GM19099 (cell line): ENCODE data around the gene JMJD7.

Source experiments
- POLR2A ChIP-seq: IDR thresholded peaks from 3 replicates; pipeline ENCODE4 v1.6.1; 2011; ENCODE audit warnings: low read depth; ENCODE audit not compliant: insufficient read length; ENCODE audit errors: extremely low read depth

The JMJD7 gene

GRCh38 chr15:41871175-41871905 is 43.4 kb downstream of the JMJD7 start:
- TF ChIP-seq POLR2A: no peak

DNA sequence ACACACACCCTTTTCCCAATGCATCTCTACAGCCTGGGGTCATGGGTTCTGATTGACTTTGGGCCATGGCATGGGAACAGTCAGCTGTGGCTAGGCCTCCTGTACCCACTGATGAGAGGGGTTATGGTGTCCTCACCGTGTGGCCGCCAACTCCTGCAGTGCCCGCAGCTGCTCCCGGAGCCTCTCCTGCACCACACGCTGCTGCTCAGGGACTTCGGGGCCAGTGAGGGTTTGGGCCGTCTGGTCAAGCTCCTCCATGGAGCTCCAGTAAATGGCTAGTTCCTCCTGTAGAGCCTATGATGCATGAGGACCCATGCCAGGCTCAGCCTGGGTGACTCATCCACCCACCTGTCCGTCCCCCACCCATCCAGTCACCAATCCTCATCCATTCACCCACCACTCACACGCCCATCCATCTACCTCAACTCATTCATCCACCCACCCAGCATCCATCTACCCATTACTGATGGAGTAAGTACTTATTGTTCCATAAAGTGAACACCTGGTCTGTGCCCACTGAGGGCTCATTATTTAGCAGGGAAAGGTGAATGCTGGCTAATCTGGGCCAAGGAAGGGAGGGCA is 44.4 kb downstream of the JMJD7 start:
- TF ChIP-seq POLR2A: no peak

DNA sequence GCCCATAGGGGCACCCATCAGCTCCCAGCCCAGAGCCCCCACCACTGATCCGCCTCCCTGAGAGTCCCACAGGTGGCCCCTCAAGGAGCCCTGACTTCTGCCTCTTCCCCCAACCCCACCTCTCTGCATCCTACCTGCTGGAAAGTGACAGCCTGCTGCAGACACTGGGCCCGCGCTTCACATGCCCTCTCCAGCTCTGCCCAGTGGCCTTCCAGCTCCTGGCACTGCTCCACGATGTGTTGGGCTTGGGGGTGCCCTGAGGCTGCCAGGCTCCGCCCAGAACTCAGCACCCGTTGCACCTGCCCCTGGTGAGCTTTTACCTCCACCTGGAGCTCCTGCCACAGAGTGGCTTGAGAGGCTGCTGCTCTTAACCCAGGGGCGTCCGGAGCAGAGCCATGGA is 45.8 kb downstream of the JMJD7 start:
- TF ChIP-seq POLR2A: no peak

DNA sequence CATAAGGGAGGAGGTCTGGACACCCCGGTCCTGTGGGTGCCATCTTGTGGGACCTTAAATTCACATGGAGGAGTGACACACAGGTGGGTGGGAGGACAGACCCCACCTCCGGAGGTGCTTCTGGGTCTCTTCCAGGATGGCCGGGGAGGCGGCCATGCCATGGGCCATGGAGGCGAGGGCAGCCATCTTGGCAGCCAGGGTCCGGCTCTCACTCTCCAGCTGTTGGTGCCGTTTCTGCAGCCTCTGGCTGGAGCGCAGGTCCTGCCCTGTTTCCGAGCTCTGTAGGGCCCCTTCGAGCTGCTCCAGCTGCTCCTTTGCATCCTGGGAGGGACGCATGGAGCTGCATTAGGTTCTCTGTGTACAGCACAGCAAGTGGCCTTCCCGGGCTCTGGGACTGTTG is 46.8 kb downstream of the JMJD7 start:
- TF ChIP-seq POLR2A: no peak

DNA sequence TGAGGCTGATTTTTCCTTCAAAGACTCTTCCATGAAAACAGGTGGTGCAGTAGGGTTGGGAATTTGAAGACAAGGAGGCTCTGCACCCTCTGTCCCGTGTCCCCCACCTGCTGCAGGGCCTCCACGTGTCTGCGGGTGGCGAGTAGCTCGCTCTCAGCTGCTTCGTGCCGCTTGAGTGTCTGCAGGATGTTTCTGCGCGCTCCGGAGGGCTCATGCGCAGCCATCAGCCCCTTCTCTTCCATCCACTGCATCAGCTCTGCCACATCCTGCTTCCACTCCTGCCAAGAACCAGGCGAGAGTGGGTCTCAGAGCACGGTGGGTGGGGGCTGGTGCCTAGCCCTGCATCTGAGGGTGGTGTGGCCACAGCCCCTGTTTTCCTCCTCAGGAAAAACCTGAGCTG is 48.1 kb downstream of the JMJD7 start:
- no peak for TF ChIP-seq POLR2A

DNA sequence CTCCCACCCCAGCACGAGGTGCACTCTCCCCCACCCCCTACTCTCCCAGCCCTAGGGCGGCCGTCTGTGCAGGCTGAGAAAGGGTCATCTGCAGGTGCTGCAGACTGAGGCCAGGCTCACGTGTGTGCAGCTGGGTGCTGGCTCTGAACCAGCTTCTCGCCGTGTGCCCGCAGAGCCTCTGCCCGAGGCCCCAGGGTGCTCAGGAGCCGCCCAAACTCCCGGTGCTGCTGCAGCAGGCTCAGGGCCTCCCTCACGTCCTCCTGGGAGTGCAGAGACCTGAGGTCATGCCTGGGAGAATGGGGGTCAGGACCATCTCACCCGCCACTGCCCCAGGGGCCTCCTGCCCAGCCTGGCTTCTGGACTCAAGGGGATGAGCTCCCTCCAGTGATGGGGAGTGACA is 48.8 kb downstream of the JMJD7 start:
- no peak for TF ChIP-seq POLR2A

GRCh38 chr15:41877631-41878354 is 49.9 kb downstream of the JMJD7 start:
- TF ChIP-seq POLR2A: no peak

DNA sequence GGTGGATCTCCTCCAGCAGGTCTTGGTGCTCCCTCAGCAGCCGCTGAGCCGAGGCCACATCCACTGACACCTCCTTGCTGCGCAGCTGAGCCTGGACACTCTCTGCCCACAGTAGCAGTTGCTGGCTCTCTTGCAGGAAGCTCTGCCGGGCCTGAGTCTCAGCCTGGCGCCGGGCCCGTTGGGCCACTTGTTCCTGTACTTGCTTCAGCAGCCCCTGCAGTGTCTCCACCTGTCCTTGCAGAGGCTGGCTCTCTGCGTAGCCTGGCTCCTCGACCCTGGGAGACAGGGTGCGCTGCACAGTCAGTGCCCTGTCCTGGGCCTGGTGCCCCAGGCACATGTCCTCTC is 50.4 kb downstream of the JMJD7 start:
- TF ChIP-seq POLR2A: no peak

DNA sequence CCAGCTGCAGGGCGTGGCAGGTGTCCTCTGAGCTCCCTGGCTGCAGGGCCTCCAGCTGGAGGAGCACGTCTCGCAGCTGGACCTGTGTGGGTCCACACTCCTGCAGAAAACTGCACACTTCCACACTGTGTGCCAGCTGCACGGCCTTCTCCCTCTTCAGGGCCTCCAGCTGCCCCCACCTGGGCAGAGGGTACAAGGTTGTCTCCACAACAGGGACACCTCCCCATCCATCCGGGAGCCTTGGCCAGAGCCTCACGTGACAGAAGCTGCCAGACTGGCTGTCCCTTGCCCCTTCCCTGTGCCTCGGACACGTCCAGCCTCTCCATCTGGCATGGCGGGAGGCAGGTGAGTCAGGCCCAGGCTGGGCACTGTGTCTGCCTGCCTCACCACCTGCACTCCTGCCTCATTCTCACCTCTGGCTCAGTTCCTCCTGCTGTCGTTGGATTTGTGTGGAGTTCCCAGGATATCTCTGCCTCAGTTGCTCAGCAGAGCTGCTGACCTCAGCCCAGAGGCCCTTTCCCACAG is 51.5 kb downstream of the JMJD7 start:
- TF ChIP-seq POLR2A: no peak

DNA sequence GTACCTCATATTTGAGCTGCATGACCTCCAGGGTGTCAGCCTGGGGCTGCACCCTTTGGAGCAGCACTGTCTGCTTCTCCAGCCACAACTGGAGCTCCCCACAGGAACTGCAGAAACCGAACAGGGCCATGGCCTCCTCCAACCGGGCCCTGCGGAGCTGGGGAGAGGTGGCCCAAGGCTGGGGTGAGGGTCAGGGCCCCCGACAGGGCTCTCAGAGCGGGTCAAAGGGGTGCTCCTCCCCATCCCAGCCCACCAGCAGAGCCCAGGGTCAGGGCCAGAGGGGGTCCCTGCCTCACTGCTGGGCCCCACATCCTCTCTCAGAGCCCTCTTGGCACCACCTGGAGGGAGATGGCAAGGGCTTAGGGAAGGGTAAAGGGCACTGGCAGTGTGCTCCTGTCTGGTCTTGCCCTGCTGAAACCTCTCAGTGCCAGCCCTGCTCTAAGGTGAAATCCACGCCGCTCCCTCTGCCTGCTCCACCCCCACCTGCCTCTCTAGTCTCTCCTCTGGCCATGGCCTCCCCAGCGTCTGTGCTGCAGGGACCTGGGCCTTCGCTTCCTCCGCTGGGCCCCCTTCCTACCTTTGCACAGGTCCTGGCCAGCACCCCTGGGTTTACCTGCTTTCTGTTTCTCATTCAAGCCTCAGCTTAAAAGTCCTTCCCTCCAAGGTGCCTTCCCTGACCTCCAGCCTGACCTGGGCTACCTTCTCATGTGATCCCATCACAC is 52.4 kb downstream of the JMJD7 start:
- no peak for TF ChIP-seq POLR2A

DNA sequence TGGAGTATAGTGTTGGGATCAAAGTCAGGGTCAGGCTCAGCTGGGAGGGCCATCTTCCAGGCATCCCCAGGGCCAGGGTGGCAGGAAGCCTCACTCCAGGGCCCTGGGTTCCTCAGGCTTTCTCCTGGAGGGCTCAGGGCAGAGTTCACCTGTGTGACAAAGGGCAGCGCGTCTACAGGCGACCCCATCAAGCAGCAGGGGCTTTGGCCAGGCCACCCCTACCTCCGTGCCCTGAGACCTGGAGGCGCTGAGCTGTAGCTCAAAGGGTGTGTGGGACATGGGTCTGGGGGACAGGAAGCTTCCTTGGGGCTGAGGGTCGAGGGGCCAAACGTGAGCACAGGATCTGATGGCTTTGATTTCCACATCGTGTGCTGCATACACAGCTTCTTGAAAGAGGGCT is 53.2 kb downstream of the JMJD7 start:
- no peak for TF ChIP-seq POLR2A

GRCh38 chr15:41881550-41881919 is 53.6 kb downstream of the JMJD7 start:
- TF ChIP-seq POLR2A: no peak

GRCh38 chr15:41881920-41882688 is 54.2 kb downstream of the JMJD7 start:
- TF ChIP-seq POLR2A: no peak

- no peak for TF ChIP-seq POLR2A
These were observed 55.0 kb downstream of the JMJD7 start for GRCh38 chr15:41882689-41883483.
